ENCODE results near the gene GUCD1.

GUCD1 gene

GRCh38 chr22:24523873-24524272, 31.1 kb downstream of the GUCD1 start:
- no peak for DNase-seq

- DNase-seq = no peak
Observed at GRCh38 chr22:24521791-24522245, 33.1 kb downstream of the GUCD1 start.

GRCh38 chr22:24519496-24519895, 35.4 kb downstream of the GUCD1 start:
- no peak for DNase-seq

GRCh38 chr22:24518771-24519485, 36.0 kb downstream of the GUCD1 start:
- no peak for DNase-seq

- DNase-seq = no peak
Observed at GRCh38 chr22:24518228-24518627, 36.7 kb downstream of the GUCD1 start.

- DNase-seq = no peak
Observed at GRCh38 chr22:24517446-24517845, 37.5 kb downstream of the GUCD1 start.

GRCh38 chr22:24516301-24516737, 38.6 kb downstream of the GUCD1 start:
- DNase-seq = peak; percentile 22

GRCh38 chr22:24515027-24515338, 40.0 kb downstream of the GUCD1 start:
- DNase-seq = no peak

GRCh38 chr22:24514241-24515026, 40.5 kb downstream of the GUCD1 start:
- no peak for DNase-seq

- DNase-seq = no peak
Observed at GRCh38 chr22:24513378-24514240, 41.3 kb downstream of the GUCD1 start.

- DNase-seq = no peak
Observed at GRCh38 chr22:24512043-24512442, 42.9 kb downstream of the GUCD1 start.

GRCh38 chr22:24510637-24511625, 44.0 kb downstream of the GUCD1 start:
- DNase-seq = no peak

- no peak for DNase-seq
Observed at GRCh38 chr22:24507716-24508115, 47.2 kb downstream of the GUCD1 start.

- DNase-seq = no peak
Observed at GRCh38 chr22:24506802-24507438, 48.0 kb downstream of the GUCD1 start.

GRCh38 chr22:24504956-24505736, 49.8 kb downstream of the GUCD1 start:
- no peak for DNase-seq

- DNase-seq = no peak
Observed at GRCh38 chr22:24504540-24504939, 50.4 kb downstream of the GUCD1 start.

GRCh38 chr22:24503843-24504338, 51.0 kb downstream of the GUCD1 start:
- no peak for DNase-seq

GRCh38 chr22:24503137-24503842, 51.6 kb downstream of the GUCD1 start:
- peak; percentile 32 for DNase-seq

- no peak for DNase-seq
Observed at GRCh38 chr22:24502541-24502940, 52.4 kb downstream of the GUCD1 start.

GRCh38 chr22:24502034-24502433, 52.9 kb downstream of the GUCD1 start:
- no peak for DNase-seq

All from T1000 (cell line).